SK-N-MC (cell line): ENCODE results near the gene PPT1.

Source experiments
- EZH2 ChIP-seq: fragments of 200-600 bp; sonication (generic); IDR thresholded peaks from one replicate; pipeline ENCODE4 v1.6.1; 2017; ENCODE audit warnings: antibody characterized with exemption
- FOXP2 ChIP-seq: optimal IDR thresholded peaks from 2 replicates; pipeline ENCODE3; 2011; ENCODE audit warnings: mild to moderate bottlenecking, moderate library complexity; ENCODE audit not compliant: insufficient read depth; ENCODE audit errors: extremely low read length, control extremely low read depth
- POLR2AphosphoS5 ChIP-seq: IDR thresholded peaks from 2 replicates; pipeline ENCODE4 v1.6.1; 2012; ENCODE audit warnings: mild to moderate bottlenecking, low read depth, low read length, borderline replicate concordance

DNA sequence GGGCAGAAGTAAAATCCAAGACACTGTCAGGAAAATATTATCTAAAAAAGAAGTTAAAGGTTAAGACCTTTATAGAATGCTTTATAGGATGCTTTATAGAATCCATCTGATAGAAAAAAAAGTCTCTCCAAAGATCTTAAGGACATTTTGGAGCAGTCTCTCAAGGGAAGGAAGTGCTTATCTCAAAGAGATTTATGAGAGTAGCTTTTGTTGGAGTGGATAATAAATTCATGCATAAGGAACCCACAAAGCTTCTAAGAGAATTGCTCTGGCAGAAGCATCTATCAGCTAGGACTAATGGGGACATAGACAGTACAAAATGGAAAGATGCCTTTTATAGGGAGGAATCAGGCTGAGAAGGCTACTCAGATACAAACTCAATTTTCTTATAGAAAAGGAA, 69.4 kb downstream of the PPT1 start:
- TF ChIP-seq EZH2 (no peak), POLR2AphosphoS5 (no peak), FOXP2 (no peak)
